HG02852 (cell line): ENCODE results near the gene STMP1.
"Not testable (repeated sequence)": the region's sequence is repeated elsewhere in the genome, so short reads cannot be mapped to it uniquely, and the experiment has no call there.

ENCODE experiments used
- ATAC-seq: cut with Tn5 transposase; IDR thresholded peaks from one replicate; pipeline ENCODE4 v1.9.1; 2021; ENCODE audit warnings: mild to moderate bottlenecking, moderate library complexity; ENCODE audit not compliant: unreplicated experiment

STMP1 gene

GRCh38 chr7:135664046-135664589 is 1.8 kb downstream of the STMP1 start:
- ATAC-seq, result no peak

- no peak for ATAC-seq
These were observed 2.7 kb downstream of the STMP1 start for GRCh38 chr7:135665042-135665441.

DNA sequence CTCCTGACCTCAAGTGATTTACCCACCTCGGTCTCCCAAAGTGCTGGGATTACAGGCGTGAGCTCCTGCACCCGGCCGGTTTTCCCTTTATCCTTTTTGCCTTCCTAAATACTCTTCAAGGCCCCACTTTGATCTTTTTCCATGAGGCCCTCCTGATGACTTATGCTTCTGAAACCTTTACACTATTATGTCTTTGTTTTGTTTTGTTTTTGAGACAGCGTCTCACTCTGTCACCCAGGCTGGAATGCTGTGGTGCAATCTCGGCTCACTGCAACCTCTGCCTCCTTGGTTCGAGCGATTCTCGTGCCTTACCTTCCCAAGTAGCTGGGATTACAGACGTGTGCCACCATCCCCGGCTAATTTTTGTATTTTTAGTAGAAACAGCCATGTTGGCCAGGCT is 3.8 kb downstream of the STMP1 start:
- ATAC-seq, result no peak

DNA sequence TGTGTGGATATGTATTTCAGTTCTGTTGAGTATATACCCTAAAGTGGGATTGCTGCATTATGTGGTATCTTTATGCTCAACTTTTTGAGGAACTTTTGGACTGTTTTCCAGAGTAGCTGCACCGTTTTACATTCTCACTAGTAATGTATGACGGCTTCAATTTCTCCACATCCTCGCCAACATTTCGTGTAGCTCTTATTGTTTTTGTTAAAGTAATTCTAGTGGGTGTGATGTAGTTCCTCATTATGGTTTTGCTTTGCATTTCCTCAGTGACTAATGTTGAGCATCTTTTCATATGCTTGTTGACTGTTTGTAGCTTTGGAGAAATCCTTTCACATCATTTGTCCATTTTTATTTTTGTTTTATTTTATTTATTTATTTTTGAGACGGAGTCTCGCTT is 4.5 kb downstream of the STMP1 start:
- ATAC-seq, result no peak

DNA sequence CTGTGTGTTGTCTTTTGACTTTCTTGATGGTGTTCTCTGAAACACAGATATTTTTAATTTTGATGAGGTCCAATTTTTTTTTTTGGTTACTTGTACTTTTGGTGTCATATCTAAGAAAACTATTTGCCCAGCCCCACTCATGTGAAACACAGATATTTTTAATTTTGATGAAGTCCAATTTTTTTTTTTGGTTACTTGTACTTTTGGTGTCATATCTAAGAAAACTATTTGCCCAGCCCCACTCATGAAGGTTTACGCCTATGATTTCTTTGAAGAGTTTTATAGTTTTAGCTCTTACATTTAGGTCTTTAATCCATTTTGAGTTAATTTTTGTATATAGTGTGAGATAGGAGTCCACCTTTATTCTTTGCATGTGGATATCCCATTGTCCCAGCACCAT is 5.3 kb downstream of the STMP1 start:
- not testable (repeated sequence) for ATAC-seq

DNA sequence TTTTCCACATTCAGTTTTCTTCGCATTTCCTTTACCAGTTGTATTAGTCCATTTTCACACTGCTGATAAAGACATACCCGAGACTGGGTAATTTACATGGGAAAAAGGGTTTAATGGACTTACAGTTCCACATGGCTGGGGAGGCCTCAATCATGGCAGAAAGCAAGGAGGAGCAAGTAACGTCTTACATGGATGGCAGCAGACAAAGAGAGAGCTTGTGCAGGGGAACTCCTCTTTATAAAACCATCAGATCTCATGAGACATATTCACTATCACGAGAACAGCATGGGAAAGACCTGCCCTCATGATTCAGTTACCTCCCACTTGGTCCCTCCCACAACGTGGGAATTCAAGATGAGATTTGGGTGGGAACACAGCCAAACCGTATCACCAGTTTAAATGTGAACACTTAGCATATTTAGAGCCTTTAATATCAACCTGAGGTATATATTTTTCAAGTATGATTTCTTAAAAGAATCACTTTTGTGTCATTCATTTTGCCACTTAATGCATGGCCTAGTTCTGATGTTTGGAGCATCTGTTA is 6.6 kb downstream of the STMP1 start:
- ATAC-seq, result not testable (repeated sequence)

GRCh38 chr7:135669774-135670173 is 7.5 kb downstream of the STMP1 start:
- ATAC-seq, result no peak

- no peak for ATAC-seq
These were observed 7.9 kb downstream of the STMP1 start for GRCh38 chr7:135670179-135670578.

DNA sequence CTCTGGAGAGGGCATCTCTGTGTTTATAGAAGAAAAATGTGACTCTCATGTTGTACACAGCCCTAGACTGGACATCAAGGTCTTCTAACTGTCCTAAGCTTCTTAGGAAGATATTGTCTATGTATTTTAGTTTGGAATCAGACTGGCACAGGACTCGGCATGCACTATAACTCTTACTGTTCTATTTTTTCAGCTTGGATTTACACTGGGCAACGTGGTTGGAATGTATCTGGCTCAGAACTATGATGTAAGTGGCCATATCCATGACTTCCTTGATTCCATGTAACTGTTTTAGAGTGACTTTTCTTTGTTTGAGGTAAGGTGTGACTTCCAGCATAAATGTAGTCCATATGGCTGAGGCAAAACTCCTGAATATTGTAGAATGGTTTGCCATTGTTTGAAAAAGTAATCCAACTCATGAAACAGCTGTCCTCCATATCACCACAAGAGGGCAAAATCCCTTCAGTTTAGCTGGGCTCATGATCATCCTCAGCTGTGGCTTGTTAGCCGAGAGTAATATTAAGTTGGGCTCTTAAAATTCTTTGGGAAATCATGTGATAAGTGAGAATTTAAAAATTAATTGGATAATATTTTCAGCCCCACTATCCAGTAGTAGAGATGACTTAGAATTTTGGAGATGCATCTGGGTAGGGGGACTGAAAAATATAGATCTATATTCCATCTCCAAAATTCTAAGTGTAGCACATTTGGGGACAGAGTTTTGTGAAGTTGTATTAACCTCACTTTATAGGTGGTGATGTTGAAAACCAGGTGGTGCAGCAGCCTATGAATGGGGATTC is 10.4 kb downstream of the STMP1 start:
- ATAC-seq, result peak; percentile 70

DNA sequence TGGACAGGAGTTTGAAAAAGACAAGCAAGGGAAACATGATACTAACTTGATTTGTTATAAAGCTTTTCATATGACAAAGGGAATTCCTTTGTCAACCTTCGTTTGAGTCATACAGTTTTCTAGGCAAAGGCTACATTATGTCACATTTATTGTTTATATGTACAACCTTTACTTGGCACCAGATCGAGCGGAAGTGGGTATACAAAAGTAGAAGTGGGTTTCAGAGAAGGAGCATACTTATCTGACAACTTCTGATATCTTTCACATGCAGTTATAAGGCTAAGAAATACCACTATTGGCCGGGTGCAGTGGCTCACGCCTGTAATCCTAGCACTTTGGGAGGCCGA is 11.0 kb downstream of the STMP1 start:
- ATAC-seq, result peak; percentile 18

GRCh38 chr7:135678612-135679575 is 16.6 kb downstream of the STMP1 start:
- no peak for ATAC-seq

GRCh38 chr7:135681762-135682161 is 19.4 kb downstream of the STMP1 start:
- no peak for ATAC-seq

DNA sequence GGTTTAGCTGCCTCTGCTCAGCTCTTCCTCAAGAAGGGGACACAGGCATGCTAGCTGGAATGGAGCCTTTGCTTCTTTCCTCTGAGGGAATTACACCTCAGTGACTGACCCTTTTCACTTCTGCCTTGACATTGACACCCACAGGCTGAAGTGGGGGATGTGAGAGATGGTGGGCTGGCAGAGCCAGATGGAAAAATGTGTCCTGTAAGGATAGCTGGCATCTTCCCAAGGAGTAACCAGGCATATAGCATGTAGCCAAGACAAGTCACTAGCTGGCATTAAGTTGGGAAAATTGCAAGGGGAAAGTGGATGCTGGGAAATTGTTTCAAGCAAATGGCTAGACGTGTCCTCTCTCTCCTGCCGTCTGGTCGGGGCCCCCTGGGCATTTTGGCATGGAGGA is 19.9 kb downstream of the STMP1 start:
- ATAC-seq, result no peak

DNA sequence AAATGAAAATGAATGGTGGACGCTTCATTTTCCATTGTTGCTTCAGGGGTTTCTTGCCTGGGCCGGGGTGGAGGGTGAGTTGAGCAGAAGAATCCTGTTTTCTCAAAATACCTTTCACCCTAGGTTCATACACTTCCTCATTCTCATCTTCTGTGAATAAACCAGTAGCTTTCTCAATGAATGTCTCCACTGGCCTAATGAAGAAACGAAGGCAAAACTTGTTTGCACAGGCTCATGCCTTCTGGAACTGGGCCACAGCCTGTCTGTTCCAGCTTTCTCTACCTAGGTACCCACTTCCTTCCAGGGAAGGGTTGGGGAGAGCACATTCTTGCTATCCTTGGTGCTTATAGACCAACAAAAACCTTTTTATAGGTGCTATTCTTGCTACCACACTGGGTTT is 21.3 kb downstream of the STMP1 start:
- ATAC-seq, result no peak

DNA sequence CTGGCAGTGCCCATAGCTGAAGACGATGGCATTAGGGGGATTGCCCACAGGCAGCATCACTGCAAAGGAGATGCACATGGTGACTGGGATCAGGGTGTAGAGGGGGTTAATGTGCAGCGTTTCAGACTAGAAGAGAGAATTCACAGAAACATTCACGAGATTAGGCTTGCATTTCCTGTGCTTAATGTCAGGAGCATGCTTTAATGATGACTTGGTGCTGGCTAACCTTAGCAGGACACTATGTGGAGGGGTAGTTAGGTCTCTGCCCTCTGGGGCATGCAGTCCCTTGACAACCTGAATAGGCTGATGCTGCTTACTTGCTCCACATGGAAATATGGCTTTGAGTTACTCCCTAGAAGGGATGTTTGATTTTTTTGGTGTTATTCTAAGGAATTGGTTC is 21.8 kb downstream of the STMP1 start:
- no peak for ATAC-seq

DNA sequence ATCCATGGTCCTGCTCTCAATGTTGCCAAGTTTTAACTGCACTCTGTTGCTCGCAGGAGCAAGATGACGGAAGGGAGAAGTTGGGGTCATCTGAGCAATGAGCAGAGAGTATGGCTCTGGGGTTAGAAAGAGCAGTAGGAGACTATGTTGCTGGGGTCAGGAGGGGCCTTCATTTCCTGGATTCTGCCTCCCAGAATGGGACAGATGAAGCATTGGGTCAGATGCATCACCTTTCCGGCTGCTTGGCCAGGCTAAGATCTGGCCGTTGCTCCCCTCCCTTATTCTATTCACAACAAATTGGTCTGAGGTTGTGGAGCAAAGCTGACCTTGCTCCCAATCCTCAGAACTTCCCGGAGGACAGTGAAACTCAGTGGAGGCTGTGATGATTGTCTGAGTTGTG is 22.4 kb downstream of the STMP1 start:
- ATAC-seq, result no peak

DNA sequence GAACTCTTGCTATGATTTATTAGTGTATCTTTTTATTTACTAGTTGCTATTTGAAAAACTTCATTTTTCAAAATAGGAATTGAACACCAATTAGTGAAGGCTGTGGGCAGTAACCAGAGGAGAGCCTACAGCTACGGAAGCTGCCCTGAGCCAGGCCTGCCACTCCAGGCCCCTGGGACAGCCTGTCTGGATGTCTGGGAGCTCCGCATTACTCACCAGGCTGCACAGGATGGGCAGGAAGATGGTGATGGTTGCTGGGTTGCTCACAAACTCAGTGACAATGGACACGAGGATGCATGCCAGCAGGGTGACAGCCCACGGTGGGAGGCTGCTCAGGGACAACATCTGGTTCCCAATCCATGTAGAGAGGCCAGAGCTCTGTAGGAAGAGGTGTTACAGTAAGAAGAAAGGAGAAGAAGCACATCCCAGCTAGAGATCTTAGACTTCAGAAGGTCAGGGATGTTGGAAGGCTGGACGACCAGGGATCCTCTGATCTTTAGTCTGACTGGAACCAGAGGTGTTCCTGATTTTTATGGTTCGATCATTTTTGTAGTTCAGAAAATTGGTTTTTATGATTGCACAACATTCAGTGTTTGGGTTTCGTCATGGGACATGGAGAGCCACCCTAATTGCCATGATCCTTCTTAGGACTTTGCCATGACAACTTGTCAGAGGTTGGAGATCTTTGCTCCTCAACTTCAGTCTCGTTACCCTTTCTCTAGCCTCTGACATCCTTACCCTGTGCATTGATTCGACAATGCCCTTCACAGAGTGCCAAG is 23.2 kb downstream of the STMP1 start:
- no peak for ATAC-seq

DNA sequence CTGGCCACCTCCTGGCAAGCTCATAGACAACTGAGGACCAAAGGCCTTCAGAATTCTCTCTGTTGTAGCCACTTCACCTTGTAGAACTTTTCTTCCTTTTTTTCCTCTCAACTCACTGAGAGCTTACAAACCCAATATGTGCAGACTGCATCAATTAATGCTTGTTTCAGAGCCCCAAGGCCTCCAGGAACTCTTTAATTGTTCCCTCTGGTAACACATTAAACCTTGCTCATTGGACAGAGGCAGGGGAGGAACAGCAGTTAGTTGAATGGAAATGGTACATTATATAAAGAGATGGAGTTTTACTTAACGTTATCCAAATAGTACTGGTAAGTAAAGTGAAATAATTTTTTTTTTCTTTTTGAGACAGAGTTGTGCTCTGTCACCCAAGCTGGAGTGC is 25.2 kb downstream of the STMP1 start:
- ATAC-seq, result no peak

GRCh38 chr7:135690566-135690965 is 28.3 kb downstream of the STMP1 start:
- no peak for ATAC-seq

DNA sequence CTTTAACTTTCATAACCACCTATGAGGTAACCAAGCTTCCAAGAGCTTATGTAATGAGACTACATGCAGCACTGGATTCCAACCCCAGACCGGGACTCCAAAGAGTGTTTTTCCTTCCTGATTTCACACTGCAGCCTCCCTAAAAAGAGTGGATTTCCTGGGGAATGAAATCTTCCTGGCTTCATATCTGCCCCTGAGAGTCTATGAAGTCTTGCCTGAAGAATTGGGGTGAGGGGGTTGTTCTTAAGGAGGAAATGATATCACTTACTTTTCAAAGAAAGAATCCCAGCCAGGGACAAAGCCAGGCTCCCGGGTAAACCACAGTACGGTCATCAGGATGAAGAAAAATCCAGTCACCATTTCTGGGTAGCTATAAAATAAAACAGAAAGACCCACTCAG is 29.7 kb downstream of the STMP1 start:
- ATAC-seq, result no peak

DNA sequence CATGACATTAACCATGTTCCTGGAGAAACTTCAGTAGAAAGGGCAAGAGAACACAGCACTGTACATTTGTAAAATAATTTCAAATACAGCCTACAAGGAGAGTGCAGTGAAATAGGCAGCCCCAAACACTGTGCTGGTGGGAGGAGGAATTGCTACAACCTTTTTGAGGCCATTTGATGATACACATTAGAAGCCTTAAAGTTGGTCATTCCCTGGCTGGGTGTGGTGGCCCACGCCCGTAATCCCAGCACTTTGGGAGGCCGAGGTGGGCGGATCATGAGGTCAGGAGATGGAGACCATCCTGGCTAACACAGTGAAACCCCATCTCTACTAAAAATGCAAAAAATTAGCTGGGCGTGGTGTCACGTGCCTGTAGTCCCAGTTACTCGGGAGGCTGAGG is 30.3 kb downstream of the STMP1 start:
- not testable (repeated sequence) for ATAC-seq
